Testis (tissue), 2 donors: Measurements from ENCODE around the gene SLC24A3.

ENCODE experiments used
- POLR2A ChIP-seq: fragments of 450-650 bp; IDR thresholded peaks from one replicate; pipeline ENCODE4 v1.6.1; 2017; ENCODE audit warnings: antibody characterized with exemption, mild to moderate bottlenecking, moderate library complexity
- TF ChIP-seq, protein P1 (sequence below), 3 experiments: fragments of 450-650 bp in 2 of 3; fragments of 200-600 bp in 1 of 3; sonication (generic) in 1 of 3; IDR thresholded peaks; one replicate each; pipeline ENCODE4 v1.5.1; 2016 to 2019; ENCODE audit warnings: antibody characterized with exemption in 3 of 3, mild to moderate bottlenecking in 2 of 3, moderate library complexity in 1 of 3

DNA sequence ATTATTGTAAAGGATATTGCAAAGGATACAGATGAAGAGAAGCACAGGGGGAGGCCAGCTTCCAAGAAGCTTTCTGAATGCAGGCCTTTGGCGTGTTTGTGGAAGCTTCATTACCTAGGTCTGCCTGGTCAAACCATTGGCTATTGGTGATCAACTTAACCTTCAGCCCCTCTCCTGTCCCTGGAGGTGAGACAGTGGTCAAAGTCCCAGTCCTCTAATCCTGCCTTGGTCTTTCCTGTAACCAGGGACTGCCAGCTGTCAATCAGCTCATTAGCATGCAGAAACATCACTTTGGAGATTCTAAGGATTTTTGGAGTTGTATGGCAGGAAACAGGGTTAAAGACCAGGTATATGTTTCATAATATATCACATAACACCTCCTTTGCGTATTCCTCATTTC is 558.6 kb downstream of the SLC24A3 start:
- TF ChIP-seq, protein P1, sequence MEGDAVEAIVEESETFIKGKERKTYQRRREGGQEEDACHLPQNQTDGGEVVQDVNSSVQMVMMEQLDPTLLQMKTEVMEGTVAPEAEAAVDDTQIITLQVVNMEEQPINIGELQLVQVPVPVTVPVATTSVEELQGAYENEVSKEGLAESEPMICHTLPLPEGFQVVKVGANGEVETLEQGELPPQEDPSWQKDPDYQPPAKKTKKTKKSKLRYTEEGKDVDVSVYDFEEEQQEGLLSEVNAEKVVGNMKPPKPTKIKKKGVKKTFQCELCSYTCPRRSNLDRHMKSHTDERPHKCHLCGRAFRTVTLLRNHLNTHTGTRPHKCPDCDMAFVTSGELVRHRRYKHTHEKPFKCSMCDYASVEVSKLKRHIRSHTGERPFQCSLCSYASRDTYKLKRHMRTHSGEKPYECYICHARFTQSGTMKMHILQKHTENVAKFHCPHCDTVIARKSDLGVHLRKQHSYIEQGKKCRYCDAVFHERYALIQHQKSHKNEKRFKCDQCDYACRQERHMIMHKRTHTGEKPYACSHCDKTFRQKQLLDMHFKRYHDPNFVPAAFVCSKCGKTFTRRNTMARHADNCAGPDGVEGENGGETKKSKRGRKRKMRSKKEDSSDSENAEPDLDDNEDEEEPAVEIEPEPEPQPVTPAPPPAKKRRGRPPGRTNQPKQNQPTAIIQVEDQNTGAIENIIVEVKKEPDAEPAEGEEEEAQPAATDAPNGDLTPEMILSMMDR (IDR thresholded peaks at IDR 0.05), result no peak
- no peak for TF ChIP-seq POLR2A
